ENCODE data around the gene TDRD6.
A peak's percentile ranks its signal among the peaks of the same experiment; 100 is the strongest.
"Not testable (repeated sequence)": the region's sequence is repeated elsewhere in the genome, so short reads cannot be mapped to it uniquely, and the experiment has no call there.

TDRD6 gene

DNA sequence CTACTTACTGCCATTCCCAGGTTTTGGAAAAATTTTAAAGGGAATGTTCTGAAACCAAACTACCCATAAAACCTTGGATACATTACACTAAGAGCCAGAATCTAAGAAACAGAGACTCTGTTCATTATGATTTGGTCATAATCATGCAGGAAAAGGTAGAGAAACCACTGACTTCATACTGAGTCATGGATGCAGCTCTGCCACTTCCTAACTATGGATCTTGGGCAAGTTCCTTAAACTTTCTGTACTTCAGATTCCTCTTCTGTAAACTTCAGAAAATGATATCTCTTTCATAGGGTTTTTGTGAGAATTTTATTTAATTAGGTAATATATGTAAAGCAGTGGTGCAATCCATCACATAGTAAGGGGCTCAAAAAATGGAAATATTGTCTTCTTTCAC, 27.5 kb downstream of the TDRD6 start:
- Mint-ChIP-seq H3K9me3 (no peaks in the 10 kb centered on the region), H3K4me1 (no peaks in the 10 kb centered on the region), H3K27ac (no peak overlapping the region), H3K4me3 (no peak overlapping the region), H3K27me3 (peaks cover 26% of the 10 kb centered on the region)
- DNase-seq (no peak), ATAC-seq (no peak)

DNA sequence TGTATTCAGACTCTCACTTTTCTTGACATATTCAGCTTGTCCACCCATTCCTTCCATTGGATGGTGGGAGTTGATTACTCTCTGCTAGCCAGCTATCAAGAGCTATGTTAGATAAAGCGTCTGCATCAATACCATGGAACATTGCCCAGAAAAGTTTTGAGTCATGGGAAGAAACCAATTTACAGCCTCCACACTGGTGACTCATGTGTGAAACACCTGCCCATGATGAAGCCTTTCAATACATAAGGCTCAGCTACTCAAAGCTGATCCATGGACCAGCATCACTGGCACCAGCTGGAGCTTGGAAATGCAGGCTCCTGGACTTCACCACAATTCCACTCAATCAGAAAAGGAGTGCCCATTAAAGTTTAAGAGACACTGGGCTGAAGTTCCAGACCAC, 31.4 kb downstream of the TDRD6 start:
- DNase-seq = no peak
- H3K27ac Mint-ChIP-seq = no peak overlapping the region
- no peak overlapping the region for H3K4me3 Mint-ChIP-seq
- H3K27me3 Mint-ChIP-seq = peaks cover 34% of the 10 kb centered on the region
- H3K9me3 Mint-ChIP-seq = no peaks in the 10 kb centered on the region
- H3K4me1 Mint-ChIP-seq = no peaks in the 10 kb centered on the region
- ATAC-seq = no peak

DNA sequence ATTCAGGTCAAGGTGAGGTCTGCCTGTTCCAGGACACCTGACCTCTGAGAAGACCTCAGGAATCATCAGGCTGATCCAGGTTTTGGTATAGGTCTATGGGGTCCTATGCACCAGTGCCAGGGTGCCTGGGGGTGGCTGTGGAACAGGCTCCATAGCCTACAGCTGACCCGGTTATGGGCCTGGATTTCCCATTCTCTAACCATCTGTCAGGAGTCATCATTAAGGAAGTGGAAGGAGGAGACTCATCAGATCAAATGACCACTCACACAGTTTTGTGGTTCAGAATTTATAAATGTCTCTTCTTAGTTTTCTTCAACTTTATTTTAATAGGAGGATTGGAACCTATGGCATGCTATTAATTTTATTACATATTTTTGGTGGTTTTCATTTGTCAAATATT, 32.7 kb downstream of the TDRD6 start:
- H3K27ac Mint-ChIP-seq = no peak overlapping the region
- DNase-seq (no peak), ATAC-seq (no peak)
- H3K4me3 Mint-ChIP-seq = no peak overlapping the region
- H3K4me1 Mint-ChIP-seq = no peaks in the 10 kb centered on the region
- H3K27me3 Mint-ChIP-seq = peaks cover 45% of the 10 kb centered on the region
- no peaks in the 10 kb centered on the region for H3K9me3 Mint-ChIP-seq

DNA sequence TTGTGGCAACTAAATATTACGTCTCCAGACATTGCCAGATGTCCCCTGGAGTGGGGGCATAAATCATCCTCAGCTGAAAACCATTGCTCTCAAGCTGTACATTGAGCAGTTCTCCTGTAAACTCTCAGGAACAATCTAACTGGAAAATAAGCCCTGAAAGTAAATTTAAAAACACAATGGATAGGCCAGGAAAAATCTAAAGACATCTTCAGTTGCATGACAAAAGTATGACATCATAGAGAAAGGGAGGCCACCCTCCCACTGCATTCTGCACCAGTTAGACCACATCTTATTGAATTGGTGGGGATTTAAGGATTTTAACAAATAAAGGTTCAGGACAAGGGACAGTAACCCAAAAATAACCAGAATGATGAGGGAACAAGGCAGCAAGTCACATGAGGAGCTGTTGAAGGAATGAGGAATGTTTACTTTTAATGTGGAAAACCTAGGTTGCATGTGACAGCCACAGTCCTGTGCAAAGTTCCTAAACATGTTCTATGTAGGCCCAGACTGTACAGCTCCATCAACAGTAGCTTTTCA, 42.2 kb downstream of the TDRD6 start:
- ATAC-seq (no peak), DNase-seq (no peak)
- H3K4me1 Mint-ChIP-seq = peaks cover 8% of the 10 kb centered on the region
- no peak overlapping the region for H3K4me3 Mint-ChIP-seq
- no peak overlapping the region for H3K27ac Mint-ChIP-seq
- H3K9me3 Mint-ChIP-seq = no peaks in the 10 kb centered on the region
- H3K27me3 Mint-ChIP-seq = peaks cover 80% of the 10 kb centered on the region

DNA sequence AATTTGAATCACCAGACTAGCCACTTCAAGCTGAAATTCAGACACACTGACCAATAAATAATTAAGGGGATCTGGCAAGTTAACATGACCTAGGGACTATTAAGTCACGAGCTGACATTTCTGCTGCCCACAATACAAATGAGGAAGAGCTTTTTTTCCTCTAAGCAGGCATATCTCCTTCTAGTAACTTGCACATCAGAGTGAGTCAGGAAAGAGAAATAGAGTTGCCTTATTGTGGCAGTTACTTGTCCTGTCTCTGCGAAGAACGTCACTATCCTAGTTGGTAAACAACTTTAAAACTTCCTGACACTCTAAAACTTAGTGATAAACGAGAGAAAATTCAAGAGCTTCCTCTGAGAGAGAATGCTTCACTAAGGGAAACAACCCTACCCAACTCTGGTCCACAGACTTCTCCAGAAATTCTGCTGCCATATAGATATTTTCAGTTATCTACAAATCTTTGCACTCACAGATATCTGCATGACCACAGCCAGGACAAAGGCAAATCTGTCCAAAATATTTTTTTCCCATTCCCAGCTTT, 43.3 kb downstream of the TDRD6 start:
- no peak overlapping the region for H3K27ac Mint-ChIP-seq
- peaks cover 84% of the 10 kb centered on the region for H3K27me3 Mint-ChIP-seq
- peaks cover 8% of the 10 kb centered on the region for H3K4me1 Mint-ChIP-seq
- H3K4me3 Mint-ChIP-seq = no peak overlapping the region
- no peaks in the 10 kb centered on the region for H3K9me3 Mint-ChIP-seq
- DNase-seq (no peak), ATAC-seq (no peak)

DNA sequence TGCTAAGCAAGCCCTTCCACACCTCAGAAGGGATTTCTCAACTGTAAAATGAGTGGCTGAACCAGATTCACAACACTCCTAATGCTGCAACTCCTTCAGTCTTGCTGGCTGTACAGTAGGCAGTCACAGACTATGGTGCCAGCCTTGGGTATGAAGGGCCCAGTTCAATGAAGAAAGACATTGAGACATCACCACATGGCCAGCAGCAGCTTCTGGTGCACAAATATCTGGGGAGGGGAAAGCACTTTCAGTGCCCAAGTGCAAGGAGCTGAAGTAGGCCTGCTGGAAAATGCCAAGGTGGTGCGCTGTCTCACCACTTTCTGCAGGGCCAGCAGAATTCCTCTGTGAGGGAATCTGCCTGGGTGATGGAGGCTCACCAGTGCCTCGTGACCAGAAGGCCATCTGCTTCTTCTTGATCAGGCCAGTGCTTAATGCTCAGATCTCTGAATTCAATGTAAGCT, 45.7 kb downstream of the TDRD6 start:
- H3K4me1 Mint-ChIP-seq = peaks cover 8% of the 10 kb centered on the region
- H3K4me3 Mint-ChIP-seq = no peak overlapping the region
- H3K27ac Mint-ChIP-seq = no peak overlapping the region
- no peaks in the 10 kb centered on the region for H3K9me3 Mint-ChIP-seq
- peaks cover 94% of the 10 kb centered on the region for H3K27me3 Mint-ChIP-seq
- ATAC-seq (peak; percentile 35), DNase-seq (no peak)

DNA sequence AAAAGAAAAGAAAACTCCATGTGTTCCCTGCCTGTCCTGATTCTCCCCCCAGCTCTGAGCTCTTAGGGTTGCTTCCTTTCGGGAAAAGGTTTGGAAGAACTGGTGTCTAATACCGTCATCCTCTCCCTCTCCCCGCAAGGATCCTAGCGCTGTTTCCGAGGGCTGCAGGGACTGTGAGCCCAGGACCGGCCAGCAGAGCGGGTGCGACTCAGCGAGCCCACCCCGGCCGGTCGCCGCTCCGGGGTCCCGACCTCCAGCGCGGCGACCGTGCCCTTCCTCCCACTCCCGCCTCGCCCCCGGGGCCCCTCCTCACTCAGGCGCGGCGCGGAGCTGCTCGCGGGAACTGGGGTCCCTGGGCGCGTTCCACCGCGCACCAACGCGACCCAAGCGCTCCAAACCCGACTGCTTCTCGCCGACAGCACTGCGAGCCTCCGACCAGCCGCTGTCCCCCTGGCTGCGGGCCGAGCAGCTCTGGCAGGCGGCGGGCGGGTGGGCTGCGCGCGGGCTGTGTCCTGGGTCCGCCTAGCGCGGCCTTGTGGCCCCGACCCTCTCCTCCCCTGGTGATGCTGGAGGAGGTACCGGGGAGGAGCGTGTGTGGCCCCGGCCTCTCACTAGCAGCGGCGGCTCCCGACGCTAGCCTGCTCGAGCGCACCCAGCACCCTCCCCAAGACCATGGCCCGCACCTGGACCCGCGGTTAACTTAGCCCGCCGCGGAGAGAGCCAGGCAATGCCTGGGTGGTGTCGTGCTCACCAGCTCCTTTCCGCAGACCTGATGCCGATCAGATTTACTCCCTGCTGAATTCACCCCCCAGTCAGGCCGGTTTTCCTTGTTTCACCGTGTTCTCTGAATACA, 47.4 kb downstream of the TDRD6 start, which contains the start of gene PLA2G7:
Gene PLA2G7, minus strand, starts transcription at position 509 of the 853 bp plus-strand sequence. CDS start 12,484 bp downstream, outside the sequence.
- ATAC-seq = peak; percentile 43
- H3K27me3 Mint-ChIP-seq = peaks cover 86% of the 10 kb centered on the region
- peaks cover 8% of the 10 kb centered on the region for H3K4me1 Mint-ChIP-seq
- no peaks in the 10 kb centered on the region for H3K9me3 Mint-ChIP-seq
- H3K4me3 Mint-ChIP-seq = peak within 1 kb of the TSS; percentile 23 to 66
- DNase-seq = no peak
- H3K27ac Mint-ChIP-seq = no peak within 1 kb of the TSS

DNA sequence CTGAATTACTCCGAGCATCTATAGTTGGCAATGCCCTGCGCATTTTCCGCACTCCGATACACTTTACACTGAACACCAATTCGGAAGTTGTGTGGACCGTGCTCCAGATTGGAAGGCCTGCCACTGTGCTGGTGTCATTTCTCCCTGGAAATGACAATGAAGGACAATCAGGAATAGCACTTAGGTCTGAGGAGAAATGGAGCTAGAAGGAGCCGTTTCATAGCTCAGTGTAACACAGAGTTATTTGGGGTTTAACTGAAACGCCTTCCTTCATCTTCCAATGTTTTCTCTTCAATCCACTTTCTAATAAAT, 48.0 kb downstream of the TDRD6 start:
- Mint-ChIP-seq H3K27ac (no peak overlapping the region), H3K27me3 (peaks cover 80% of the 10 kb centered on the region), H3K9me3 (no peaks in the 10 kb centered on the region), H3K4me1 (peaks cover 8% of the 10 kb centered on the region), H3K4me3 (peak overlapping the region in 1 of 2 donors; percentile 28)
- ATAC-seq = no peak
- no peak for DNase-seq

DNA sequence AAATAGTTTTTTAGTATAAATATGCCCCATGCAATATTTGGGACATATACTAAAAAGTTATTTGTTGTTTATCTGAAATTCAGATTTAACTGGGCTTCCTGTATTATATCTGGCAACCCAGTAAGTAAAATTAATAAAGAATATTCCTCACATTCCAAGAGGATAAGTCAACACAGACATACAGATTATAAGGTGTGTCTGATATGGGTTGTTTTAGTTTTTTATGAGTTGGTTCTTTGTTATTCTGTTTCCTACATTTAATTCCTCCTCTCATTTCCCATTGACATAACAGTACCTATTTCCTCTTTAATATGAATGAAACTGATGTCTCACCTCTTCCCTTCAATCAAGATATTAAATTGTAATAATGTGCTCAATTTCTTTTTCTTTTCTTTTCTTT, 49.2 kb downstream of the TDRD6 start:
- Mint-ChIP-seq H3K9me3 (no peaks in the 10 kb centered on the region), H3K27ac (no peak overlapping the region), H3K4me3 (no peak overlapping the region), H3K4me1 (peaks cover 8% of the 10 kb centered on the region), H3K27me3 (peaks cover 69% of the 10 kb centered on the region)
- ATAC-seq (no peak), DNase-seq (no peak)

DNA sequence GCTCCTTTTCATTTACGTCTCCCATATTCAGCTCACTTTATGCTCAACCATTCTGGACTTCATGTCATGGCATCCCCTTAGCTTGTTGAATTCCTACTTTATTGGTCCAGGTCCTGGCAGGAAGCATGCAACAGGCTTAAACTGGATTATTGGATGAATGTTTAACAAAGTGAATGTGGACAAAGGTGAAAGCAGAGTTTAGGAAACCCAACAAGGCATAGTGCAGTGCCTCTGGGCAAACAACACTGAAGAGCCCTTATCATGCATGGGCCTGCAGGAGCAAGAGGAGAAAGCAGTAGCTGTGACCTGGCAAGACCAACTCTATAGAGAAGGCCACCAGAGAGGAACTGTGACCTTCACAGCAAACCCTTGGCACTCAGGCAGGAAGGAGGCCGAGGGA, 53.8 kb downstream of the TDRD6 start:
- H3K27ac Mint-ChIP-seq = no peak overlapping the region
- ATAC-seq = no peak

DNA sequence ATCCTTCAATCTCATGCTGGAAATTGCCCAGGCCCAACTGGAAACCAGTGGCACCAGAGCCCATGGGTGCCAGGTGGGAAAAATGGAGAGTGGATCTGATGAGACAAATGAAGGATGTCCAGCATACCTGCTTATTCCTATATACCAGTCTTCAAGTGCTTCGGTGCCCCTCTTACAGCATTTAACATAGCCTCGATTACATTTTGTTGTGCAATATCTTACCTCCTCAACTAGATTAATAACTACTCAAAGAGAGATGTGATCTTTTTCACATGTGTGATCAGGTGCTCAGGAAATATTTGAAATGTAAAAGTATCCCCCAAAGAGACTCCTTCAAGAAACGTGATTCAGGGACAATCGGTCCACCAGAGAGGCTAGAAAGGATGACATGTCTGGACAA, 54.2 kb downstream of the TDRD6 start:
- H3K9me3 Mint-ChIP-seq = no peaks in the 10 kb centered on the region
- no peak overlapping the region for H3K27ac Mint-ChIP-seq
- H3K4me3 Mint-ChIP-seq = no peak overlapping the region
- DNase-seq (no peak), ATAC-seq (no peak)
- no peaks in the 10 kb centered on the region for H3K4me1 Mint-ChIP-seq
- H3K27me3 Mint-ChIP-seq = peaks cover 33% of the 10 kb centered on the region

More for the DNA sequence above, 53.8 kb downstream of the TDRD6 start:
- Mint-ChIP-seq H3K4me1 (no peaks in the 10 kb centered on the region), H3K9me3 (no peaks in the 10 kb centered on the region), H3K27me3 (peaks cover 37% of the 10 kb centered on the region), H3K4me3 (no peak overlapping the region)
- DNase-seq = no peak

DNA sequence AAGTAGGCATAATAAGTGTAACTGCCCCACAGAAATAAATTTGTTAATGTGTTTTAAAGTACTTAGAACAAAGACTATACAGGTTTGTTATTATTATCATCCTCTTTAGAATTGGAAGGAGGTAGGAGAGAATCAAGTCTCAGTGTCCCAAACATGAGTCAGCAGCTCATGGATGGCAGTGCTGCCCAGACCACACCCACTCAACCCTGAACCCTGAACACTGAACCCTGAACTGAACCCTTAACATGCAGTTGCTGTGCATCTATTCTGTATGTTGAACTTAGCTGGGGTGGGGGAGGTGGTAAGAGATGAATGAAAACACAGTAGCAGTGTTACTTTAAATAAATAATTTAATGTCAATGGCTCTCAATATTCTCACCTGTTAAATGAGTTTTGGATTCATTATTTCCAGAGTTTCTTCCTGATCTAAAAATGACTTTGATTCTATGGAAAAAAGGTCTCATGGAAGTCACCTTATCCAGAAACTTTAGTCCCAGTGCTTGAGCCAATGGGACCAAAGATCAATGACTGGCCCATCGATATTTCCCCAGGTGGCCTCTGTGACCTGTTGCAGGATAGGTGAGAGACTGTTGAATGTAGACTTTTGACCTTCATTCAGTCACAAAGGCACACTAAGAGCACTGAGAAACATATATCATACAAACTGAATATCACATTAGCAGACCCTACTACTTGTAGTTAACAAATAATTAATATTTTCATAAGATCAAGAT, 55.9 kb downstream of the TDRD6 start:
- Mint-ChIP-seq H3K27me3 (peaks cover 19% of the 10 kb centered on the region), H3K4me3 (no peak overlapping the region), H3K4me1 (no peaks in the 10 kb centered on the region), H3K9me3 (no peaks in the 10 kb centered on the region), H3K27ac (no peak overlapping the region)
- ATAC-seq = no peak
- no peak for DNase-seq

DNA sequence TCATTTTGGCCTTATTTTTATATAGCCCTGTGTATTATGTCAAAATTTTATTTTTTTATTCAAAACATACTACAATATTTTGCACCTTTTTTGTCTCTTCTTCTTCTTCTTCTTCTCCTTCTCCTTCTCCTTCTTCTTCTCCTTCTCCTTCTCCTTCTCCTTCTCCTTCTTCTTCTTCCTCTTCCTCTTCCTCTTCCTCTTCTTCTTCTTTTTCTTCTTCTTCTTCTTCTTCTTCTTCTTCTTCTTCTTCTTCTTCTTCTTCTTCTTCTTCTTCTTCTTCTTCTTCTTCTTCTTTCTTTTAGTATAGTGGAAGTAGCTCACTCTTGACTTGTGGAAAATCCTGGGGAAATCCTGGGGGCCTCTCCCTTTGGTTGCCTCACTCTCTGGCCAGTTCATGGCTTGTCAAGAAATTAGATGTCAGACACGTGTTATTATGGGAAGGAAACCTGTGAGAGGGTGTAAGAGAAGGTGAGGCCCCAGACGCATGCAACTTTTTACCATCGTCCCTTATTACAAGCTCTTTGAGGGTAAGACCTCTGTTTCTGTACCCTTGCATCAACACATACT, 56.6 kb downstream of the TDRD6 start:
- ATAC-seq, H3K4me1 Mint-ChIP-seq, H3K27ac Mint-ChIP-seq, DNase-seq, H3K9me3 Mint-ChIP-seq, H3K4me3 Mint-ChIP-seq: not testable (repeated sequence)
- H3K27me3 Mint-ChIP-seq = peaks cover 21% of the 10 kb centered on the region

DNA sequence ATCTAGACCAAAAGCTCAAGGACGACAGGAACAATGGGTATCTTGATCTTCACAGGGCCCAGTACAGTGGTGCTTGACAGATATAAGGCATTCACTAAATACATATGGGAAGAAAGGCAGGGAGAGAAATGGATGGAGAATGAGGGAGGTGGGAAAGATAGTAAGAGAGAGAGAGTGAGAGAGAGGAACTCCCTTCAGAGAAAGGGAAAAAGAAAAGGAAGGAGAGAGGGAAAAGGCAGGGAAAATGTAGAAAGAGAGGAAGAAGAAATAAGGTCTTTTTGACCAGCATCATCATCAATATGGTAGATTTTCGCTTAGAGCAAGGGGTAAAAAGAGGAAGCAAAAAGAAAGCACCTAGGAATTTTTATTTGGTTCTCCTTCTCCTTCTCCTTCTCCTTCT, 58.3 kb downstream of the TDRD6 start:
- Mint-ChIP-seq H3K4me1 (no peaks in the 10 kb centered on the region), H3K27me3 (peaks cover 21% of the 10 kb centered on the region), H3K9me3 (no peaks in the 10 kb centered on the region), H3K4me3 (no peak overlapping the region), H3K27ac (no peak overlapping the region)
- DNase-seq = no peak
- ATAC-seq = no peak

DNA sequence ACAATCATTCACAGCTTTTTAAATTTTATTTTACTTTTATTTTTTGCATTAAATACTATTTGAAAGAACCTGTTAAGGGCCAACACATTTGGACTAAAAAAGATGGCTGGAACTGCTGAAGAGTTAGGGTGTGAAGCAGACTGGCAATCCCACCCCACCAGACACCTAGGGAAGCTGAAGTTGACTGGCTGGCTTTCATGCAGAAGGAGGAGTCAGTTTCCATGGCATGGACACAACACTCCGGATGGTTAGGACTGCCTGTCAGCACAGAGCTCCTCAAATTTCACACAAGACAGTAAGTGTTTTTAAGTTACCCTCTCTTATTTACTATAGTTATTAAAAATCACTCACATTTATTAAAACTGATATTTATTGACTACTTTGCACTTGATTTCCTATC, 59.0 kb downstream of the TDRD6 start, which contains the start of gene ANKRD66:
Gene ANKRD66, plus strand, starts transcription at position 238 of the 400 bp plus-strand sequence. CDS start 5,016 bp downstream, outside the sequence.
- DNase-seq = no peak
- no peaks in the 10 kb centered on the region for H3K9me3 Mint-ChIP-seq
- ATAC-seq = no peak
- no peaks in the 10 kb centered on the region for H3K4me1 Mint-ChIP-seq
- peaks cover 21% of the 10 kb centered on the region for H3K27me3 Mint-ChIP-seq
- H3K4me3 Mint-ChIP-seq = no peak within 1 kb of the TSS
- H3K27ac Mint-ChIP-seq = no peak within 1 kb of the TSS
